ENCODE data around the gene MAN1A1.

The MAN1A1 gene

GRCh38 chr6:119133400-119133799 is 216.2 kb downstream of the MAN1A1 start:
- no peak for DNase-seq

DNA sequence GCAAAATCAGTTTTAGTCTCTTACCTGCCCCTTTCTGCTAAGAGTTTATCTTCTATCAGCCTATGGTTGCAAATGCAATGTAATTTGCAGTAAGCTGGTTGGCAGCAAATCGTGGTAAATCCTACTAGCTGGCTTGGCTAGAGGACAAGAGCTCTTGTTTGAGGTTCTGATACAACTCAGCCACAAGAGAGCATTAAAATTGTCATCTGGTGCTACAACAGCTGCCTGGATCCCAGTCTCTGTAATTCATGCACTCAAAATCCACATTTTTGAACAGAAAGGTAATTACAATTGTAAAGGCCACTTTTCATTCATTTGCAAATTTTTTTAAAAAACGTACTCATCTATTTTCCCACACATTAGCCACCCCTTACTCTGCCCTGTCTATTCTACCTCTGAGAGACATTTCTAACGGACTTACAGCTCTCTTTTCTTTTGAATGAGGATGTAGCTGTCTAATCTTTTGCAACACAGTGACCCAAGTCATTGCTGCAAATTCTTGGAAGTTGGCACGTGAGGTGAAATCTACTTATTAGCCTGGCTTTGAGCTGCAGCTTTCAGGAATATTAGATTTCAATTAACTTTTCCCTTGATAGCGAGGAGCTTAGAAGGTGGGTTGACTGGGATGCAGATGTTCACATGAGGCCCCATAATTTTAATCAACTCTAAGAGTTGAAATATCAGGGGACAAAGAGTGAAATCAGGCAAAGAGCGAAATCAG is 217.1 kb downstream of the MAN1A1 start:
- DNase-seq: peak; percentile 55

DNA sequence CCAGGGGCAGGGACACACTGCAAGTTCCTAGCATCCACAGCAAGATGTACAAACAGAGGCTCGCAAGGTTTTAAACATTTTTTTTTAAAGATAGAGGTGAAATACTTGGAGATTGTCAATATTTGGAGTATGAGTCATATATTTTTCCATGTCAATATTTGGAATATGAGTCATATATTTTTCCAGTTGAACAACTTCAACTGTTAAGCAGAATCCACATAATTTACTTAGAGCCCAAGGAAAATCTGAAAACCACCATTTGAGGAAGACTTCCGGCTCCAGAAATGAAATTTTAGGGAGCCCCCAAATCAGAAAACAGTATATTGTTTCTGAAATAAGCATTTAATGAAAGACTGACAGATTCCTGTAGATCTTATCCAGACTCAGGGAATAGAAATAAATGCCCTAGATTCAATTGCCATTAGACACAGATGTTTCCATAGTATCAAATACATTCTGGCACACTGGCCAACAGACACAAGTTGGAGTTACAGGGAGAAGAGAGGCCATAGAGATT is 219.5 kb downstream of the MAN1A1 start:
- no peak for DNase-seq

GRCh38 chr6:119129148-119129967 is 220.2 kb downstream of the MAN1A1 start:
- peak; percentile 60 for DNase-seq

- no peak for DNase-seq
Observed at GRCh38 chr6:119128252-119128912, 221.2 kb downstream of the MAN1A1 start.

- no peak for DNase-seq
Observed at GRCh38 chr6:119127627-119128026, 221.9 kb downstream of the MAN1A1 start.
